ENCODE data around the gene ANKRD13C.

Gene ANKRD13C

DNA sequence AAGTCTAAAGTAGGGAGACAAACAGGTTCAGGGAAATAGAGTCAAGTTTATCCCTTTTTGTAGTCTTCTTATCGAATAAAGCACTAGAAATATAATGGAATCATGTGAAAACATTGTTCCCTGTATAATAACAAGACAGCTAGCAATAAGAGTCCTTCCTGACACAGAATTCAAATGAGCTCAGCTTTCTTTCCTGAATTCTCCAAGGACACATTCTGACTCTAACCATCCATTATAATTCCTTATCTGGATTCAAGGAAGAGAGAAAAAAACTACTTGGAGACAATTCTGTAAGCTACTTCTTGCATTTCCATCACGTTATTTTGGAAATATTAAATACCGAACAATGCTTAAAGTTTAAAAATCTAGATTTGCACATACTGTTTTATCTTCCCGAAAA lies 58.8 kb downstream of the ANKRD13C start:
- Histone ChIP-seq H3K9ac (ENCODE audit: low read depth, low read length) (no peak overlapping the region), H2AFZ (ENCODE audit: low read depth, low read length) (no peak overlapping the region), H3K9me3 (ENCODE audit: insufficient read depth, low read length, severe bottlenecking) (no peaks in the 10 kb centered on the region), H3K4me1 (ENCODE audit: insufficient read depth, low read length) (no peaks in the 10 kb centered on the region), H3K4me2 (ENCODE audit: insufficient read depth, low read length) (no peak overlapping the region), H3K27ac (ENCODE audit: low read length) (no peak overlapping the region), H3K36me3 (ENCODE audit: insufficient read depth, low read length) (peaks cover 78% of the 10 kb centered on the region; the same call in 1 of the 2 replicates), H3K79me2 (ENCODE audit: insufficient read depth, low read length) (no peaks in the 10 kb centered on the region), H4K20me1 (ENCODE audit: insufficient read depth, low read length) (no peaks in the 10 kb centered on the region), H3K27me3 (ENCODE audit: insufficient read depth, low read length, poor library complexity) (no peaks in the 10 kb centered on the region), H3K4me3 (ENCODE audit: low read depth in 1 of 2, low read length in 2 of 2) (no peak overlapping the region)
- no peak for TF ChIP-seq EZH2 (IDR thresholded peaks at IDR 0.05; ENCODE audit: borderline replicate concordance, low read depth, low read length, severe bottlenecking)
- TF ChIP-seq, protein P1, sequence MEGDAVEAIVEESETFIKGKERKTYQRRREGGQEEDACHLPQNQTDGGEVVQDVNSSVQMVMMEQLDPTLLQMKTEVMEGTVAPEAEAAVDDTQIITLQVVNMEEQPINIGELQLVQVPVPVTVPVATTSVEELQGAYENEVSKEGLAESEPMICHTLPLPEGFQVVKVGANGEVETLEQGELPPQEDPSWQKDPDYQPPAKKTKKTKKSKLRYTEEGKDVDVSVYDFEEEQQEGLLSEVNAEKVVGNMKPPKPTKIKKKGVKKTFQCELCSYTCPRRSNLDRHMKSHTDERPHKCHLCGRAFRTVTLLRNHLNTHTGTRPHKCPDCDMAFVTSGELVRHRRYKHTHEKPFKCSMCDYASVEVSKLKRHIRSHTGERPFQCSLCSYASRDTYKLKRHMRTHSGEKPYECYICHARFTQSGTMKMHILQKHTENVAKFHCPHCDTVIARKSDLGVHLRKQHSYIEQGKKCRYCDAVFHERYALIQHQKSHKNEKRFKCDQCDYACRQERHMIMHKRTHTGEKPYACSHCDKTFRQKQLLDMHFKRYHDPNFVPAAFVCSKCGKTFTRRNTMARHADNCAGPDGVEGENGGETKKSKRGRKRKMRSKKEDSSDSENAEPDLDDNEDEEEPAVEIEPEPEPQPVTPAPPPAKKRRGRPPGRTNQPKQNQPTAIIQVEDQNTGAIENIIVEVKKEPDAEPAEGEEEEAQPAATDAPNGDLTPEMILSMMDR (IDR thresholded peaks at IDR 0.05; ENCODE audit: borderline replicate concordance, extremely low read depth, low read length, poor library complexity, severe bottlenecking), result no peak
- DNase-seq, result no peak
- no peak for ATAC-seq (ENCODE audit: insufficient read depth, low read depth)

DNA sequence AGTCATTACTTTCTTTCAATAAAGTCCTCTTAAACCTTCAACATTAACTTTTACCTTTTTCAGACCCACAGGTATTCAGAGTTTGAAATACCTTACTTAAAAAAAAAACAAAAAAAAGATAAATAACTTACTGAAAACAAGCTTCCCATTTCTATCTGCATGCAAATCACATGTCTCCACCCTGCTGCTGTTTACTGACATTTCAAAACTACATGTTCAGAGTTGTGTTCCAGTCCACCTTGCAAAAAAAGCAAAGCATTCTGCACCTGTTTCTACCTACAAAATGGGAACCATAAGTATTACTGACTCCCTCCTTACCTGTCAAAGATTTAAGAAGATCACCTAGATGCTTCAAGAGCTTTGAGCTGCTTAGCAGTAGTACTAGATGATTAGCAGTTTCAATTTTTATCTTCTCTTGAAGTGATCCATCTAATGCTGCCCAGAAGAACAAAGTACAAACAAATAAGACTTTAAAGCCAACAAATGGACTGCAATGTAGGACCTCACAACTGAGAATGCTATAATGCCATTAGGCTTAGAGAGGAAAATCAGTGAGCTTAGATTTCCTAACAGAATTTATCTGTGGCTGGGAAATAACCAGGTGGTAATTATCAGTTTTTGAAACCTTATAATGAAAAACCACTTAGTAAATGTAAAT lies 61.2 kb downstream of the ANKRD13C start:
- Histone ChIP-seq H3K4me2 (ENCODE audit: insufficient read depth, low read length) (no peak overlapping the region), H2AFZ (ENCODE audit: low read depth, low read length) (no peak overlapping the region), H3K79me2 (ENCODE audit: insufficient read depth, low read length) (no peaks in the 10 kb centered on the region), H3K4me3 (ENCODE audit: low read depth in 1 of 2, low read length in 2 of 2) (no peak overlapping the region), H3K9me3 (ENCODE audit: insufficient read depth, low read length, severe bottlenecking) (no peaks in the 10 kb centered on the region), H3K27ac (ENCODE audit: low read length) (no peak overlapping the region), H3K4me1 (ENCODE audit: insufficient read depth, low read length) (no peaks in the 10 kb centered on the region), H3K36me3 (ENCODE audit: insufficient read depth, low read length) (peaks cover 65% of the 10 kb centered on the region; the same call in 1 of the 2 replicates), H3K9ac (ENCODE audit: low read depth, low read length) (no peak overlapping the region), H3K27me3 (ENCODE audit: insufficient read depth, low read length, poor library complexity) (no peaks in the 10 kb centered on the region), H4K20me1 (ENCODE audit: insufficient read depth, low read length) (no peaks in the 10 kb centered on the region)
- TF ChIP-seq, protein P1 (IDR thresholded peaks at IDR 0.05; ENCODE audit: borderline replicate concordance, extremely low read depth, low read length, poor library complexity, severe bottlenecking), result no peak
- TF ChIP-seq EZH2 (IDR thresholded peaks at IDR 0.05; ENCODE audit: borderline replicate concordance, low read depth, low read length, severe bottlenecking), result no peak
- no peak for DNase-seq
- ATAC-seq (ENCODE audit: insufficient read depth, low read depth), result no peak

DNA sequence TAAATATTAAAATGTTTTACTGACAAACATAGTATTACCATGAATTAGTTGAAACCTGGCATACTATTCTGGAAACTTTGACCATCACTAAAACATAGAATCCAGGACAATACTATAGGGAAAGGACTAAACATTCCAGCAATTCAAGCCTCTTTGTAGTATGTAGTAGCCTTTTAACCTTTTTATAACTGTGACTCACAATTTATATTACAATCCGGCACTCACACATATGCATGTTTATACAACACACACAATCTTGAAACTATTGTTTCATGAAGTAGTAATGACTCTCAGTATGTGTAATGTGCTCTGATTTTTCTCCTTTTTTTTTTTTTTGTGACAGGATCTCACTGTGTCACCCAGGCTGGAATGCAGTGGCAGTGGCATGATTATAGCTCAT lies 64.3 kb downstream of the ANKRD13C start:
- H3K4me1 ChIP-seq (ENCODE audit: insufficient read depth, low read length), result no peaks in the 10 kb centered on the region
- H2AFZ ChIP-seq (ENCODE audit: low read depth, low read length), result no peak overlapping the region
- H3K4me2 ChIP-seq (ENCODE audit: insufficient read depth, low read length), result no peak overlapping the region
- H4K20me1 ChIP-seq (ENCODE audit: insufficient read depth, low read length), result no peaks in the 10 kb centered on the region
- peaks cover 52% of the 10 kb centered on the region; the same call in 1 of the 2 replicates for H3K36me3 ChIP-seq (ENCODE audit: insufficient read depth, low read length)
- H3K79me2 ChIP-seq (ENCODE audit: insufficient read depth, low read length), result 0 out of 2 replicates have a peak, but pooled peaks cover 3% of the 10 kb centered on the region
- no peaks in the 10 kb centered on the region for H3K27me3 ChIP-seq (ENCODE audit: insufficient read depth, low read length, poor library complexity)
- no peaks in the 10 kb centered on the region for H3K9me3 ChIP-seq (ENCODE audit: insufficient read depth, low read length, severe bottlenecking)
- no peak for ATAC-seq (ENCODE audit: insufficient read depth, low read depth)
- no peak overlapping the region for H3K4me3 ChIP-seq (ENCODE audit: low read depth in 1 of 2, low read length in 2 of 2)
- no peak for TF ChIP-seq EZH2 (IDR thresholded peaks at IDR 0.05; ENCODE audit: borderline replicate concordance, low read depth, low read length, severe bottlenecking)
- TF ChIP-seq, protein P1 (IDR thresholded peaks at IDR 0.05; ENCODE audit: borderline replicate concordance, extremely low read depth, low read length, poor library complexity, severe bottlenecking), result no peak
- no peak overlapping the region for H3K9ac ChIP-seq (ENCODE audit: low read depth, low read length)
- DNase-seq, result no peak
- H3K27ac ChIP-seq (ENCODE audit: low read length), result no peak overlapping the region
